H54 (cell line): Measurements from ENCODE around the gene GRIP1.

ENCODE experiments used
- DNase-seq: peaks from one replicate; pipeline ENCODE4 v3.0.0; 2011; ENCODE audit warnings: low spot score, mixed read lengths; ENCODE audit not compliant: insufficient read length
- FAIRE-seq: peaks from 3 replicates; lab custom pipeline; 2011; peaks lifted over from hg19 to GRCh38; lab: Jason Lieb, UNC
- POLR2A ChIP-seq: IDR thresholded peaks from 2 replicates; pipeline ENCODE4 v1.6.1; 2011; ENCODE audit warnings: low read depth, mild to moderate bottlenecking, low read length

The GRIP1 gene, protein sequence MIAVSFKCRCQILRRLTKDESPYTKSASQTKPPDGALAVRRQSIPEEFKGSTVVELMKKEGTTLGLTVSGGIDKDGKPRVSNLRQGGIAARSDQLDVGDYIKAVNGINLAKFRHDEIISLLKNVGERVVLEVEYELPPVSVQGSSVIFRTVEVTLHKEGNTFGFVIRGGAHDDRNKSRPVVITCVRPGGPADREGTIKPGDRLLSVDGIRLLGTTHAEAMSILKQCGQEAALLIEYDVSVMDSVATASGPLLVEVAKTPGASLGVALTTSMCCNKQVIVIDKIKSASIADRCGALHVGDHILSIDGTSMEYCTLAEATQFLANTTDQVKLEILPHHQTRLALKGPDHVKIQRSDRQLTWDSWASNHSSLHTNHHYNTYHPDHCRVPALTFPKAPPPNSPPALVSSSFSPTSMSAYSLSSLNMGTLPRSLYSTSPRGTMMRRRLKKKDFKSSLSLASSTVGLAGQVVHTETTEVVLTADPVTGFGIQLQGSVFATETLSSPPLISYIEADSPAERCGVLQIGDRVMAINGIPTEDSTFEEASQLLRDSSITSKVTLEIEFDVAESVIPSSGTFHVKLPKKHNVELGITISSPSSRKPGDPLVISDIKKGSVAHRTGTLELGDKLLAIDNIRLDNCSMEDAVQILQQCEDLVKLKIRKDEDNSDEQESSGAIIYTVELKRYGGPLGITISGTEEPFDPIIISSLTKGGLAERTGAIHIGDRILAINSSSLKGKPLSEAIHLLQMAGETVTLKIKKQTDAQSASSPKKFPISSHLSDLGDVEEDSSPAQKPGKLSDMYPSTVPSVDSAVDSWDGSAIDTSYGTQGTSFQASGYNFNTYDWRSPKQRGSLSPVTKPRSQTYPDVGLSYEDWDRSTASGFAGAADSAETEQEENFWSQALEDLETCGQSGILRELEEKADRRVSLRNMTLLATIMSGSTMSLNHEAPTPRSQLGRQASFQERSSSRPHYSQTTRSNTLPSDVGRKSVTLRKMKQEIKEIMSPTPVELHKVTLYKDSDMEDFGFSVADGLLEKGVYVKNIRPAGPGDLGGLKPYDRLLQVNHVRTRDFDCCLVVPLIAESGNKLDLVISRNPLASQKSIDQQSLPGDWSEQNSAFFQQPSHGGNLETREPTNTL

DNA sequence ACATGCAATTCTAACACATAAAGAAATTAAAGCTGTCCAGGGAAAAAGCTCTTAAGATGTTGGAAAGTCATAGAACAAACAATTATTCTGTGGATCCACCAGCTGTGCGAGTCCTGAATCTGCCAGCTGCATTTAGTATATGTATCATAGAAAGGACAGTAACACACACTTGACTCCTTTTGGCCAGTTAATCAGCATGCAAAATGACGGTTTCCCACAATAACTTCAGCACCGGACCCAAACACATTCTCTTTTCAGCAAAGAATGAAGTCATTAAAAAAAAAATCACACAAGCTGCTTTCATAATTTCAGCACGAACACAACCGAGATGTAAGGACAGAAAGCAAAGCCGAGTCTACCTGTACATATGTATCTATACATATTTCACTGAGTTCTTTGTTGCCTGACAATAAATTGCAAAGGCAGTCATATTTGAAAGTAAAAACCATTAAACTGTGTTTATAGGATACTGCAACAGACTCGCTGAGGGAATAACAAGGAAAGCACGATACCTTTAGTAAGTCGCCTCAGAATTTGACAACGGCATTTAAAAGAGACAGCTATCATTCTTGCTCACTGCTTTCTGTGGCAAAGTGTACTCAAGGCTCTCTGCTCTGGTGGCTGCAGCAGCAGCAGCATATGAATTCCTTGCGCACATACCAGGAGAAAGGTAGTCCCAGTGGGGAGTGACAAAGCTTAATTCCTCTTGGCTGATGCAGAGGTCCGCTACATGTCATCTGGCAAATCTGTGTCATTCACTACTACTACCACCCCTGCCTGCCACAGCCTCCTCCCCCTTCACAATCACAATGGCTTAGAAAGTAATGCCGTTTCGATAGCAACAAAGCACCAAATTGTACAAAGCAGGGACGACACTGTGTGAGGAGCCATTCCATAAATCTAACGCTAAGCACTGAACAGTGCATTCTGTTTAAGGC is at the start of gene GRIP1:
Gene GRIP1 (minus strand): TSS at position 739 of the 938 bp plus-strand sequence. CDS start 172 bp downstream, at position 567.
- DNase-seq (no peak), FAIRE-seq (no peak)
- no peak for TF ChIP-seq POLR2A

DNA sequence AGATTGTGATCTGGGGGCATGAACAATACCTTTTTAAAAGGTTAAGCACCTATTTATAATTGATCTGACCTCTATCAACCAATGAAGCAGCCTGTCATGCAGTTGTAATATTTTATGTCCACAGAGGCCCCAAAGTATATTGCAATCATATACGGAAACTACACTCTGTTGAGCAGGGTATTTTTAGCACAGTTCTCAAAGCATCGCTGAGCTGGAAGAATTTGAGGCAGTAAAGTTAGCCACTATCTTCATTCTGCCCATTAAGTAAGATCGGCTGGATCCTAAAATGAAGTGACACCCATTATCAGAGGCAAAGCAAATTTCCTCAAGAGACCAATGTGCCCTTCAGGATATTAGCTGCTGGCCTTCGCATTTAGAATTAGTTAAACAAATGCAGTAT is 47.7 kb upstream of the GRIP1 start:
- no peak for DNase-seq
- no peak for TF ChIP-seq POLR2A
- FAIRE-seq = no peak

DNA sequence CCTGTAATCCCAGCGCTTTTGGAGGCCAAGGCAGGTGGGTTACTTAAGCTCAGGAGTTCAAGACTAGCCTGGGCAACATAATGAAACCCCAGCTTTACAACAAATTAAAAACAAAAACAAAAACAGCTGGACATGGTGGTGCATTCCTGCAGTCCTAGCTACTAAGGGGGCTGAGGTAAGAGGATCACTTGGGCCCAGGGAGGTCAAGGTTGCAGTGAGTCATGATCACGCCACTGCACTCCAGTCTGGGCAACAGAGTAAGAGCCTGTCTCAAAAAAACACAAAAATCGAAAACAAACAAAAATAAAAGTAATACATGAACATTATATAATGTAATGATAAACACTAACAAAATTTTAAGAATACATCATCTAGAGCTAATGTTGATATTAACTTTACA is 46.2 kb upstream of the GRIP1 start:
- FAIRE-seq (no peak), DNase-seq (no peak)
- TF ChIP-seq POLR2A = no peak

DNA sequence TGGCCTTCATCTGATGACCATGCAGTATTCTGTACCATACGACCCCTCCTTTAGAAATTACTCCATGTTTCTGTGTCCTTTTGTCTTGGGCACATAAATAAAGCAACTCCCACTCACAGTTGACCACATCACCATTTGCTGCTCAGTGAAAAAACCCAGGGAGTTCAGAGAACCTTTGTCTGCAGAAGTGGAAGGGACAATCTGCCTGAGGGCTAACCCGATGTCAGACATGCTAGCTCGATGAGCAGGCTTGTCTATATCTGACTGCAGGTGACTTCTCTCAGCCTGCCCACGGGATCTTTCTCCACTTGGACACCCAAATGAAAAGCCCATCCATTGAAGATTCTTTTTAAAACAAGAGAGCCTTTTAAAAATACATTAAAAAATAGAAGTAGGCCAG is 45.7 kb upstream of the GRIP1 start:
- TF ChIP-seq POLR2A = no peak
- FAIRE-seq (no peak), DNase-seq (no peak)

DNA sequence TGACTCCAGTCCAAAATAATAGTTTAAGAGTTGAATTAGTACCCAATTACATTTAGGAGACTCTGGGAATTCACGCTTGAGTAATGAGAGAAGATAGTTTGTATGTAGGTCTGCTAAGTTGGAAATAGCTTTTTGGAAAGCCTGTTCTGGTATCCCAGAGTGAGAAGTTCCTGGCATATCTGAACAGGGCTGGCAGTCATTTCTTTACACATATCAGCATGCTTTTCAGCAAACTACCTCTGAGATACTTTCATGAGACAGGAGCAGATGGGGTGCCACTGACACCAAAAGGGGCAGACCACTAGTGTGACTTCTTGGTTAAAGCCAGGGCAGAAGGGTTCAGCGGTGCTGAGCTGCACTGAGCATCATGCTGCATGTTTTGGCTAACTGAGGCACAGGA is 45.1 kb upstream of the GRIP1 start:
- no peak for DNase-seq
- TF ChIP-seq POLR2A = no peak
- FAIRE-seq = no peak

DNA sequence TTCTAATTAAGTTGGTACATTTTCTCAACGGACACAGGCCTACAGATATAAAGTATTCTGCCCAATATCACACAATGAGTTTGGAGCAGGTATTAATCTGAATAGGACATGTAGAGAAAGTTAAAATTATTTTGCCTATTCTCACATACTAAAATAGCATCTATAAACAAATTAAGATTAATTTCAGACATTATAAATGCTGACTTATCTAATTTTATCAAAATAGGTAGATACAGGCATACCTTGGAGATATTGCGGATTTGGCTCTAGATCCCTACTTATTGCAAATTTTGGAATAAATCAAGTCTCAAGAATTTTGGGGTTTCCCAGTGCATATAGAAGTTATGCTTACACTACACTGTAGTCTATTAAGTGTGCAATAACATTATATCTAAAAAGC is 41.0 kb upstream of the GRIP1 start:
- no peak for TF ChIP-seq POLR2A
- DNase-seq = no peak
- FAIRE-seq = no peak

DNA sequence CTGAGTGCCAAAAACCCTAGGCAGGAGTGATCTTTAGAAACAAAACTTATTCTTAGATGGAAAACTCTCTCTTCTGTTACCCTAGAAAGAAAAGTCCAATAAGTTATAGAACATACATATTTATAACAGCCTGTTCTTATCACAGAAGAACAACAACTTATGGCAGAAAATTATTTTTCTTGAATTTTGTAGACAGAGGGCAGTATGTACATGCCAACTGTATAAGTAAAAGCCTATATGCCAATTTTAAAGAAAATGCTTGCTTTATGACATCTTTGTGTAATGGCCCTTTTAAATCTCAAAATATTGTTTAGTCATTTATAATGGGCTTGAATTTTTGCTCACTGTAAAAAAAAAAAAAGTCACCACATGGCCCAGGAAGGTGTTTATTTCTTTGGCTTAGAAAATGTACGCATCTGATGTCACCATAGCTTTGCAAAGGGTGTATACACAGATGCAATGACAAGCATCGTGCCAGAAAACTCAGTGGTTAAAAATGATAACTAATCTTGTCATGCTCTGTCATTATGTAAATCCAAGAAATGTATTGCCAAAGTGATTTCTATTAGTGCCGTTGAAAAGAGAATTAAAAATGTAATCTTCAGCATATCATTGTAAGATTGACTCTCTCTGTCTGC is 38.3 kb upstream of the GRIP1 start:
- no peak for TF ChIP-seq POLR2A
- DNase-seq = no peak
- FAIRE-seq = no peak

DNA sequence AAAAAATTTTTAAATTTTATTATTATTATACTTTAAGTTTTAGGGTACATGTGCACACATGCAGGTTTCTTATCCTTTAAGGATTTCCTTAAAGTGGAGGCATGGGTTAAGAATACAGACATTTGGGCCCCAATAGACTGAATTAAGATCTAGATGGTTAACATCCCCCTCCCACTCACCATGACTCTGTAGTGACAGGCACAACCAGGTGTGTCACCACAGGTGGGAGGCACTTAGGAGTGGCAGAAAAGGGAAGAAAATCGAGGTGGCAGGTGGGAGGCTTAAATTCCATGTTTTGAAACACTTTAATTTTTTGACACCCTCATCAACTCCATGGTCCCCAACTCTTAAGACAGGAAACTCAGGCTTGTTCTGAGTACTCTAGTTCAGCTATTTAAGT is 37.6 kb upstream of the GRIP1 start:
- DNase-seq (no peak), FAIRE-seq (no peak)
- no peak for TF ChIP-seq POLR2A

DNA sequence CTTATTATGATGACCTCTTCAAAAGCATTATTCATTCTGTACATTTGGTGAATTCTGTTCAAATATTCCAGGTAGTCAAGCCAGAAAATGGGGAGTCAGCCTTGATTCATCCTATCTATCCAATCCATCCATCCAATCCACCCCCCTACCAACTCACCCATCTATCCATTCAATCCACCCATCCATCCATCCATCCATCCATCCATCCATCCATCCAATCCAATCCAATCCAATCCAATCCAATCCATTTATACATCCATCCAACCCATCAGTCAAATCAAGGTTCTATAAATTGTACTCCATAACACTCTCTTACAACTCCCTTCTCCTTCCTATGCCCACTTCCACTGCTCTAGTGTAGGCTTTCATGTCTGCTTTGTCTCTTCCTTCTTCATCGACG is 35.8 kb upstream of the GRIP1 start:
- TF ChIP-seq POLR2A = no peak
- FAIRE-seq (no peak), DNase-seq (no peak)

DNA sequence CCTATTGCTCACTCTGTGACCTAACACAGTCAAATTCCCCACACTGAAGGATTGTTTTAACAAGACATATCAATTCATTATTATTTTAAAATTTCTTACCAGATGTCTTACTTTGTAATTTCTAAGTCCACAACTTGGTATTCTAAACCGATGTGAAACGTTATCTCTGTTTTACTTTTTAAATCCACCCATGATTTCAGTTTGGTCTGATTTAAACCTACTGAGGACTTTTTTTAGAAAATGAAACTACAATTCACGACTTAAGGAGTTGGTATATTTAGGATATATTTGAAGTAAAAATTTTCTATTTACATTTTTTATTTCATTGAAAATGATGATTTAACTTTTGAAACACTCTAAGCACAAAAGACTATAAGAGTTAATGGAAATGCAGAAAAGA is 35.1 kb upstream of the GRIP1 start:
- FAIRE-seq (no peak), DNase-seq (no peak)
- no peak for TF ChIP-seq POLR2A

DNA sequence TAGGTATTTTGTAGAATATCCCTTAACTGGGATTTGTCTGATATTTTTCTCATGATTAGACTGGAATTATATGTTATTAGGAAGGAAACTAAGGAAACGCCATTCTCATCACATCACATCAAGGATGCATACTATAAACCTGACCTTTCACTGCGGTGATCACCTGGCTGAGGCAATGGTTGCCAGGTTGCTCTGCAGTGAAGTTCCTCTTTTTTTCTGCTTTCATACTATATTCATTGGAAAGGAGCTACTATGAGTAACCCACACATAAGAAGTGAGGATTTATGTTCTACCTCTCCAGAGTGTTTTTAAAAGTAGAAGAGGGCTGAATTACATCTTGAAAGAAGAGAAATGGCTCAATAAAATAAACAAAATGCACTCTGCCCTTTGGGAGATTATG is 31.0 kb upstream of the GRIP1 start:
- no peak for TF ChIP-seq POLR2A
- FAIRE-seq (no peak), DNase-seq (no peak)

DNA sequence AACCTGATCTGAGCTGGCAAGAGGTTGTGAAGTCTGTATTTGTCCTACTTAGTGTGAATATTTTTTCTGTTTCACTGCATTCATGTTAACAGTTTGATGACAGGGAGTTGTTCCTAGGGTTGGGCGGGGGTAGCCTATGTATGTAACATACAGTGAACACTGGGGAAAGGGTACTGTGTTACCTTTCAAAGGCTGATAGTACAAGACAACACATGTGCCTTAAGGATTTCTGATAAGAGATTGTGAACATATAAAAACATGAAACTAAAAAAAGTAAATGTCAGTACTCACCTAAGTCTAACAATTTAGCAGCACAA is 30.5 kb upstream of the GRIP1 start:
- no peak for DNase-seq
- no peak for FAIRE-seq
- TF ChIP-seq POLR2A = no peak
